Embryonic facial prominence (tissue), 1 donor: ENCODE results near the gene HIP1.
"Not testable (repeated sequence)": the region's sequence is repeated elsewhere in the genome, so short reads cannot be mapped to it uniquely, and the experiment has no call there.

Experiments used
- DNase-seq: peaks from one replicate; pipeline ENCODE4 v3.0.0-alpha.2; 2016; ENCODE audit errors: extremely low spot score

Gene HIP1

DNA sequence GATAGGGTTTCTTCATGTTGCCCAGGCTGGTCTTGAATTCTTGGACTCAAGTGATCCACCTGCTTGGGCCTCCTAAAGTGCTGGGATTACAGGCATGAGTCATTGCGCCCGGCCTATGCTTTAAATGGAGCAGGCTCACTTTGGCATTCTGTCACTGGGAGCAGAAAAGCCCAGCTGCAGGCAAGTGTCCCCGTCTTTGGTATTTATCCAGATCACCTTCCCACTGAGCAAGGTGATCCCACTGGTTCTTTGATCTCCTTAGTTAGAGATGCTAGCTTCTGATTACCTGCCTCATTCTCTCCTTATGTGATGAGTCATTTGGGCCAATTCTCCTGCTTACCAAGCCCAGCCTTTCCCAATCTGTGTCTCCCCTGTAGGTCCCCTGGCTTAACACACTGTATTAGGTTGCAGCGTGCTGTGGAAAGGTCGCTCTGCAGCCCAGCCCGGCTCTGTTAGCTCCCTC lies 207.4 kb downstream of the HIP1 start:
- no peak for DNase-seq

- not testable (repeated sequence) for DNase-seq
Observed at GRCh38 chr7:75527224-75527722, 211.5 kb downstream of the HIP1 start.

DNA sequence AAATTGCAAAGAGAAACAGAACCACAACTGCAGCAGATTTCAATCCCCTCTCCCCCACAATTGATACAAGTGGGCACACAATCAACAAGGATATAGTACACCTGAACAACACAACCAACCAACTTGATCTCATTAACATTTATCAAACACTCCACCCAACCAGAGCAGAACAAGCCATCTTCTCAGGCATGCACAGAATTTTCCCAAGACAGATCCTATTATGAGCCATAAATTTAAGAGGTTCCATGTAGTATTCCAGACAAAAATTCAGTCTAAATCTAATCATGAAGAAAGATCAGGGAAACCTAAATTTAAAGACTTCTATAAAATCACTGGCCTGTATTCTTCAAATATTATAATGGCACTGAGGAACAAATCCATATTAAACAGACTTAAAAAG lies 217.0 kb downstream of the HIP1 start:
- not testable (repeated sequence) for DNase-seq

GRCh38 chr7:75518842-75519241 lies 219.9 kb downstream of the HIP1 start:
- not testable (repeated sequence) for DNase-seq

DNA sequence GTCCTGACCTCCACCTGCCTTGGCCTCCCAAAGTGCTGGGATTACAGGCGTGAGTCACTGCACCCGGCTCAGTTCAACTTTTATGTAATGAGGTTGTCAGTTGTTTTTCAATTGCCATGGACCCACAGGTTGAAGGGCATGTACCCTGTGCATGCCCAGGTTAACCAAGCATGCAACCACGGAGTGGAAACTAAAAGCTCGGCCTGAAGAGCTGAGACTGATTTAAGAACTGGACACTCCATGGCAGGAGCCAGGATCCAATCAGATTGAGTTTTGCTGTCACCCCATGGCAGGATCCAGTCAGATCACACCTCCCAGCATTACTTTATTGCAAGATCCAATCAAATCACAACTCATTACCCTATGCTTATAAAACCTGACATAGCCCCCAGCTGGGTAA lies 229.7 kb downstream of the HIP1 start:
- DNase-seq: not testable (repeated sequence)

DNA sequence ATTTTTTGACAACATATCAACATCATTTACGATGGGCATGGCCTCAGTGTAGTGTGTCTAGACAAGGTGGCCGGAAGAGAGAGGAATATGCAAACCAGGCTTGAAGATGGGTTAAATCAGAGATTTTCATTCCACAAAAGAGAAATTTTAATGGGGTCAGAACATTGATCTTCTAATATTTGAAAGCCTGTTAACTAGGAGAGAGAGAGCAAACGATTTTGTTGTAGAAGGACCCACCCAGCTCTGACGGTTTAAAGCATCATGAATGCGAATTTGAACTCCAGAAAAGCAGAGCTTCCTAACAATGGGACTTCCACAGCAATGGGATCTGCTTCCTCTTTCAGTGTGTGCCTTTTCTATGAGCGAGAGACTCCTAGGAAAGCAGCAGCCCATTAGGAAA lies 246.7 kb downstream of the HIP1 start, which contains the start of gene SPDYE5:
Gene SPDYE5, plus strand, starts transcription at position 301 of the 400 bp plus-strand sequence. CDS start 1,728 bp downstream, outside the sequence.
- not testable (repeated sequence) for DNase-seq

- peak; percentile 79 for DNase-seq
Observed at GRCh38 chr7:75485979-75486643, 252.6 kb downstream of the HIP1 start, which contains the start of gene POM121C. Gene POM121C (minus strand): TSS chr7:75486299. CDS start chr7:75441496, 44,803 bp downstream.

DNA sequence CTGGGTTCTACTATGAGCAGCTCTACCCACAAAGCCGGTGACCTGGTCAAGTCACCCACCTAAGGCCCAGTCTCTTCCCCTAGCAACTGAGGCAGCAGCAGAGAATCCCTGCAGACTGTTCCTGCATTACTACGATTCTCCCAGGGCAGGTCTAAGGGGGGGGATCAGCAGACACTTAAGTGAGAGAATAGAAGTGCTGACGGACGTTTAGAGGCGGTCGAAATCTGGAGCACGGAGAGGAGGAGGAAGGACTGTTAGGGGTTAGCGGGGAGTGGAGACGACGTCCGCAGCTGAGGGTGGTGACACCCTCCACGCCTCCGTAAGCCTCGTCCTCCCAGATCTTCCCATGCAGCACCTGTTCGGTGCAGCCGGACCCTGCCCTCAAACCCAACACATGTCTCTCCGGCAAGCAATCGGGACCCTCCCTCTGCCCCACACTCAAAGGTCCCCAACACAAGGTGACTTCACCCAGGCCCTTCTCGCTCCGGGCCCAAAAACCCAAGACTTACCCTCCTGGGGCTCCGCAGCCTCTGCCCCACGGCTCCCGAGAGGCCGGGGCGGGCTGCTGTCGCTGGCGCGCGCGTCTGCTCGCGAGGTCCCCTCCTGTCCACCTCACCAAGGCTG lies 253.3 kb downstream of the HIP1 start:
- not testable (repeated sequence) for DNase-seq
